Type B pancreatic cell (in vitro differentiated cells): Measurements from ENCODE around the gene CBX7. TPM values are rescaled to one million over a fixed set of nuclear protein-coding genes. Genes with fewer than 3 reads are reported as not detected.

ENCODE experiments used
- DNase-seq: peaks from one replicate; pipeline ENCODE4 v3.0.0; 2021; ENCODE audit warnings: mixed read lengths; ENCODE audit not compliant: unreplicated experiment; ENCODE audit errors: extremely low spot score
- H3K27ac Mint-ChIP-seq: 2 replicates; pipeline ENCODE4 v1.8.0; 2021; ENCODE audit warnings: mild to moderate bottlenecking, mixed read lengths
- H3K27me3 Mint-ChIP-seq: 2 replicates; pipeline ENCODE4 v1.8.0; 2021; ENCODE audit warnings: mixed read lengths
- H3K36me3 Mint-ChIP-seq: 2 replicates; pipeline ENCODE4 v1.8.0; 2021; ENCODE audit warnings: mixed read lengths
- H3K4me1 Mint-ChIP-seq: one replicate; pipeline ENCODE4 v1.8.0; 2021; ENCODE audit warnings: mixed read lengths; ENCODE audit not compliant: unreplicated experiment
- H3K4me3 Mint-ChIP-seq: 2 replicates; pipeline ENCODE4 v1.8.0; 2021; ENCODE audit warnings: mild to moderate bottlenecking, mixed read lengths
- H3K9me3 Mint-ChIP-seq: 2 replicates; pipeline ENCODE4 v1.8.0; 2021; ENCODE audit warnings: mixed read lengths
- CTCF ChIP-seq: fragments of 200-600 bp; sonication (generic); conservative IDR thresholded peaks from 2 replicates; pipeline ENCODE4 v1.5.0; 2021; ENCODE audit warnings: antibody characterized with exemption, mild to moderate bottlenecking
- total RNA-seq: library from RNA; stranded (reverse); gene quantifications from 2 replicates; pipeline ENCODE4 v1.2.1, GENCODE V29; 2021; ENCODE audit warnings: low replicate concordance

Gene CBX7
- total RNA-seq, 1 donor from 2014 or later: 4.8 TPM

GRCh38 chr22:39117585-39118191, 34.8 kb downstream of the CBX7 start:
- Mint-ChIP-seq H3K27ac (no peak overlapping the region), H3K27me3 (peaks cover 13% of the 10 kb centered on the region), H3K9me3 (no peaks in the 10 kb centered on the region), H3K4me1 (peaks cover 18% of the 10 kb centered on the region), H3K4me3 (no peak overlapping the region), H3K36me3 (no peaks in the 10 kb centered on the region)
- no peak for DNase-seq
- TF ChIP-seq CTCF: peak; percentile 72

DNA sequence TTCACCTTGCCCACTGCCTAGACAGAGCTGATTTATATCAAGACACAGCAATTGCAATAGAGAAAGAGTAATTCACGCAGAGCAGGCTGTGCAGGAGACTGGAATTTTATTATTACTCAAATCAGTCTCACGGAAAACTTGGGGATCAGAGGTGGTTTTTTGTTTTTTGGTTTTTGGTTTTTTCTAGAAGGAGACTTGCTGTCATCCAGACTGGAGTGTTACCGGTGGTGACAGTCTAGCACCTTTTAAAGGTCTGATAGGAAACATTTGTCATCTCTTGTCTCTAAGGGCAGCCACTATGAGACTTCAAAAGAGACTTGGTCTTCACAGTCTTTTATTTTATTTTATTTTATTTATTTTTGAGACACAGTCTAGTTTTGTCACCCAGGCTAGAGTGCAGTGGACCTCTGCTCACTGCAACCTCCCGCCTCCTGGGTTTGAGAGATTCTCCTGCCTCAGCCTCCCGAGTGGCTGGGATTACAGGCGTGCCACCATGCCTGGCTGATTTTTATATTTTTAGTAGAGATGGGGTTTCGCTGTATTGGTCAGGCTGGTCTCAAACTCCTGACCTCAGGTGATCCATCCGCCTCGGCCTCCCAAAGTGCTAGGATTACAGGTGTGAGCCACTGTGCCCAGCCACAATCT, 36.4 kb downstream of the CBX7 start:
- Mint-ChIP-seq H3K4me1 (peaks cover 25% of the 10 kb centered on the region), H3K27me3 (peaks cover 13% of the 10 kb centered on the region), H3K36me3 (no peaks in the 10 kb centered on the region), H3K27ac (no peak overlapping the region), H3K4me3 (no peak overlapping the region), H3K9me3 (no peaks in the 10 kb centered on the region)
- no peak for TF ChIP-seq CTCF
- DNase-seq: no peak

DNA sequence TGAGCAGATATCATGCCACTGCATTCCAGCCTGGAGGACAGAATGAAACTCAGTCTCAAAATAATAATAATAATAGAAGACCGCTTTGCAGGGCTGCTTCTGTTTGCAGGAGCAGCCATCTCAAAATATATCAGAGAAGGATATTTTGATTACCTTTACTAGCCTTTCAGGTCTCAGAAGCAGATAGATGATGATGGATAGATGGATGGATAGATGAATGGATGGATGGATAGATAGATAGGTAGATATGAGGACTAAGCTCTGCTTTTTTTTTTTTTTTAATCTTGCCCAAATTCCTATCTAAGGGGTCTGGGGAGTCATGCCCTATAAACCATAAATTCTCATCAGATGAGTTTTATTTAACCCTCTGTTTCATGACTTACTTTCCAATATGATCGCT, 36.9 kb downstream of the CBX7 start:
- Mint-ChIP-seq H3K4me3 (no peak overlapping the region), H3K4me1 (peaks cover 30% of the 10 kb centered on the region), H3K9me3 (no peaks in the 10 kb centered on the region), H3K27me3 (peaks cover 13% of the 10 kb centered on the region), H3K27ac (no peak overlapping the region), H3K36me3 (no peaks in the 10 kb centered on the region)
- no peak for TF ChIP-seq CTCF
- DNase-seq: no peak

- no peak for DNase-seq
- Mint-ChIP-seq H3K4me3 (peak overlapping the region; percentile 16), H3K9me3 (no peaks in the 10 kb centered on the region), H3K27ac (peak overlapping the region; percentile 12), H3K27me3 (peaks cover 13% of the 10 kb centered on the region), H3K36me3 (no peaks in the 10 kb centered on the region), H3K4me1 (peaks cover 30% of the 10 kb centered on the region)
- no peak for TF ChIP-seq CTCF
Observed at GRCh38 chr22:39114112-39114511, 38.4 kb downstream of the CBX7 start.

DNA sequence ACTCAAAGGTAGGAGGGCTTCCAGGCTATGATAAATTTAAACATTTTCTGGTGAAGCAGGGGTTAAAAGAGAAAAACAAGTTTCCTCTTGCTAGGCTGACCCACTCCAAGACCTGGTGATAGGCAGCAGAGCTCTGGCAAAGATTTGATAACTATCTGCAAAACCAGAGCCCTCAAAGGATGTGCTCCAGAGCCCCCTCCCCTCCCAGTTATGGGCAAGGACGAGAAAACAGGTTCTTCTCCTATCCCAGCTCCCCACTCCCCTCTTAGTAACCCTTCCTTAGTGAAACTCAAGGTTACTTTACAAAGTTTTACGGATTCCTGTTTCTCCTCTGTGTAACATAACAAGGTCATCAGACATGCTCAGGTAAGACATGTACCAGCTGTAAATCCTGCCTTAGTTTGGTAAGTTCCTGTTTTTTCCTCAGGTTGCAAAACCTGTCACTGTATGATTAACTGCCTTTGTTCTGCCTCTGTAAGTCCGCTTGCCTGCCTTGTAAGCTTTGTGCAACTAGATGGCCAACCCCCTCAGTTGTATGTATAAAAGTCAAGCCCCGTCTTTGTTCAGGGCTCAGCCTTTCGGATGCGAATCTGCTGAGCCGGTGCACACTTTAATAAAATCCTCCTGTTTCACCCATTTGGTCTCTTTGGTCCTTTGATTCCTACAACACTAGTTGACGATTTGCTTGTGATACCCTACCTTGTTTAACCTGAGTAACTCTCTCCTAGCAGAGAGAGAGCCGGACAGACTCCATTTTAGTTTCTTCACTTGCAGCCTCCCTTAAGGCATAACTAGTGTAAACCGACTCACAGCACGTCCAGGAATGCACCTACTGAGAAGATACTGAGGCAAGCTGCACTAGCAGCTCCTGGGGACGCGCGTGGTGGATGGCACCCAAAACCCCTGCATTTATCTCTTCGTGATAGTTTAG, 41.6 kb downstream of the CBX7 start:
- Mint-ChIP-seq H3K4me1 (peaks cover 23% of the 10 kb centered on the region), H3K27ac (peak overlapping the region; percentile 90), H3K27me3 (peaks cover 9% of the 10 kb centered on the region), H3K4me3 (peak overlapping the region; percentile 58), H3K36me3 (no peaks in the 10 kb centered on the region), H3K9me3 (no peaks in the 10 kb centered on the region)
- no peak for TF ChIP-seq CTCF
- DNase-seq: no peak
